HG03378 (cell line): Measurements from ENCODE around the gene KCNQ5.

ENCODE experiments used
- ATAC-seq: cut with Tn5 transposase; IDR thresholded peaks from one replicate; pipeline ENCODE4 v1.9.1; 2021; ENCODE audit warnings: mild to moderate bottlenecking, moderate library complexity; ENCODE audit not compliant: unreplicated experiment

Gene KCNQ5

GRCh38 chr6:72739368-72739779 is 117.5 kb downstream of the KCNQ5 start:
- ATAC-seq = peak; percentile 66

- ATAC-seq = peak; percentile 87
Measured at GRCh38 chr6:72740135-72740534, 118.3 kb downstream of the KCNQ5 start.

GRCh38 chr6:72741083-72741482 is 119.2 kb downstream of the KCNQ5 start:
- no peak for ATAC-seq

GRCh38 chr6:72742001-72742673 is 120.3 kb downstream of the KCNQ5 start:
- no peak for ATAC-seq

GRCh38 chr6:72746276-72746675 is 124.4 kb downstream of the KCNQ5 start:
- no peak for ATAC-seq

- ATAC-seq = peak; percentile 77
Measured at GRCh38 chr6:72748759-72749158, 126.9 kb downstream of the KCNQ5 start.

GRCh38 chr6:72755752-72756151 is 133.9 kb downstream of the KCNQ5 start:
- ATAC-seq = no peak

- no peak for ATAC-seq
Measured at GRCh38 chr6:72757048-72757447, 135.2 kb downstream of the KCNQ5 start.

GRCh38 chr6:72757926-72758325 is 136.1 kb downstream of the KCNQ5 start:
- no peak for ATAC-seq

GRCh38 chr6:72758901-72759300 is 137.0 kb downstream of the KCNQ5 start:
- ATAC-seq = no peak

GRCh38 chr6:72760114-72760793 is 138.4 kb downstream of the KCNQ5 start:
- no peak for ATAC-seq

GRCh38 chr6:72761761-72762160 is 139.9 kb downstream of the KCNQ5 start:
- ATAC-seq = no peak

GRCh38 chr6:72769459-72770125 is 147.7 kb downstream of the KCNQ5 start:
- no peak for ATAC-seq

- ATAC-seq = no peak
Measured at GRCh38 chr6:72770959-72771358, 149.1 kb downstream of the KCNQ5 start.

- no peak for ATAC-seq
Measured at GRCh38 chr6:72776456-72776855, 154.6 kb downstream of the KCNQ5 start.

GRCh38 chr6:72781624-72782023 is 159.8 kb downstream of the KCNQ5 start:
- no peak for ATAC-seq

- ATAC-seq = no peak
Measured at GRCh38 chr6:72783035-72783434, 161.2 kb downstream of the KCNQ5 start.

- no peak for ATAC-seq
Measured at GRCh38 chr6:72783666-72784065, 161.8 kb downstream of the KCNQ5 start.

- no peak for ATAC-seq
Measured at GRCh38 chr6:72784071-72784470, 162.2 kb downstream of the KCNQ5 start.

- no peak for ATAC-seq
Measured at GRCh38 chr6:72784581-72784980, 162.7 kb downstream of the KCNQ5 start.

GRCh38 chr6:72787391-72788031 is 165.6 kb downstream of the KCNQ5 start:
- ATAC-seq = no peak

- ATAC-seq = no peak
Measured at GRCh38 chr6:72788188-72788587, 166.3 kb downstream of the KCNQ5 start.
